ENCODE data around the gene R3HCC1L.

DNA sequence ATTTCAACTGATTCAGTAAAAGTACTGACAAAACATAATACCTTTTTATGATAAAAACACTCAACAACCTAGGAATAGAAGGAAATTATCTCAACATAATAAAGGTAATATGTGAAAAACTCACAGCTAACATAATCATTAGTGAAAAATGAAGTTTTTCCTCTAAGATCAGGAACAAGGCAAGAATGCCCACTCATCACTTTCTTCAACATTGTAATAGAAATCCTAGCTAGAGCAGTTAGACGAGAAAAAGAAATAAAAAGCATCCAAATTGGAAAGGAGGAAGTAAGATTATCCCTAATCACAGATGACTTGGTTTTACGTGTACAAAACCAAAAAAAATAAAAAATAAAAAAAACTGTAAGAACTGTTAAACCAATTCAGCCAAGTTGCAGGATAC, 58.6 kb downstream of the R3HCC1L start:
- no peak for TF ChIP-seq FOXA3 (CRISPR knock-in tag; conservative IDR thresholded peaks at IDR 0.05 in 1 of 2, IDR thresholded peaks at IDR 0.05 in 1 of 2)
- TF ChIP-seq MYC (IDR thresholded peaks at IDR 0.05; ENCODE audit: low read depth, low read length), result no peak
- no peak for TF ChIP-seq MYC (CRISPR knock-in tag; IDR thresholded peaks at IDR 0.05; ENCODE audit: borderline replicate concordance, low read depth)
- TF ChIP-seq, protein P1, sequence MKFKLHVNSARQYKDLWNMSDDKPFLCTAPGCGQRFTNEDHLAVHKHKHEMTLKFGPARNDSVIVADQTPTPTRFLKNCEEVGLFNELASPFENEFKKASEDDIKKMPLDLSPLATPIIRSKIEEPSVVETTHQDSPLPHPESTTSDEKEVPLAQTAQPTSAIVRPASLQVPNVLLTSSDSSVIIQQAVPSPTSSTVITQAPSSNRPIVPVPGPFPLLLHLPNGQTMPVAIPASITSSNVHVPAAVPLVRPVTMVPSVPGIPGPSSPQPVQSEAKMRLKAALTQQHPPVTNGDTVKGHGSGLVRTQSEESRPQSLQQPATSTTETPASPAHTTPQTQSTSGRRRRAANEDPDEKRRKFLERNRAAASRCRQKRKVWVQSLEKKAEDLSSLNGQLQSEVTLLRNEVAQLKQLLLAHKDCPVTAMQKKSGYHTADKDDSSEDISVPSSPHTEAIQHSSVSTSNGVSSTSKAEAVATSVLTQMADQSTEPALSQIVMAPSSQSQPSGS (CRISPR knock-in tag; IDR thresholded peaks at IDR 0.05), result no peak
- TF ChIP-seq, protein P2, sequence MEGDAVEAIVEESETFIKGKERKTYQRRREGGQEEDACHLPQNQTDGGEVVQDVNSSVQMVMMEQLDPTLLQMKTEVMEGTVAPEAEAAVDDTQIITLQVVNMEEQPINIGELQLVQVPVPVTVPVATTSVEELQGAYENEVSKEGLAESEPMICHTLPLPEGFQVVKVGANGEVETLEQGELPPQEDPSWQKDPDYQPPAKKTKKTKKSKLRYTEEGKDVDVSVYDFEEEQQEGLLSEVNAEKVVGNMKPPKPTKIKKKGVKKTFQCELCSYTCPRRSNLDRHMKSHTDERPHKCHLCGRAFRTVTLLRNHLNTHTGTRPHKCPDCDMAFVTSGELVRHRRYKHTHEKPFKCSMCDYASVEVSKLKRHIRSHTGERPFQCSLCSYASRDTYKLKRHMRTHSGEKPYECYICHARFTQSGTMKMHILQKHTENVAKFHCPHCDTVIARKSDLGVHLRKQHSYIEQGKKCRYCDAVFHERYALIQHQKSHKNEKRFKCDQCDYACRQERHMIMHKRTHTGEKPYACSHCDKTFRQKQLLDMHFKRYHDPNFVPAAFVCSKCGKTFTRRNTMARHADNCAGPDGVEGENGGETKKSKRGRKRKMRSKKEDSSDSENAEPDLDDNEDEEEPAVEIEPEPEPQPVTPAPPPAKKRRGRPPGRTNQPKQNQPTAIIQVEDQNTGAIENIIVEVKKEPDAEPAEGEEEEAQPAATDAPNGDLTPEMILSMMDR (IDR thresholded peaks at IDR 0.05 in 2 of 3, conservative IDR thresholded peaks at IDR 0.05 in 1 of 3; ENCODE audit: insufficient read depth in 2 of 3, low read depth in 1 of 3, low read length in 3 of 3), result no peak
- no peak for TF ChIP-seq MIER1 (IDR thresholded peaks at IDR 0.05; ENCODE audit: low read depth)
- TF ChIP-seq JUN (IDR thresholded peaks at IDR 0.05; ENCODE audit: borderline replicate concordance, low read depth, low read length), result no peak
- no peak for TF ChIP-seq JUN (CRISPR knock-in tag; IDR thresholded peaks at IDR 0.05; ENCODE audit: borderline replicate concordance)
- TF ChIP-seq NUFIP1 (IDR thresholded peaks at IDR 0.05; ENCODE audit: partially characterized antibody), result no peak
- TF ChIP-seq, protein P3, sequence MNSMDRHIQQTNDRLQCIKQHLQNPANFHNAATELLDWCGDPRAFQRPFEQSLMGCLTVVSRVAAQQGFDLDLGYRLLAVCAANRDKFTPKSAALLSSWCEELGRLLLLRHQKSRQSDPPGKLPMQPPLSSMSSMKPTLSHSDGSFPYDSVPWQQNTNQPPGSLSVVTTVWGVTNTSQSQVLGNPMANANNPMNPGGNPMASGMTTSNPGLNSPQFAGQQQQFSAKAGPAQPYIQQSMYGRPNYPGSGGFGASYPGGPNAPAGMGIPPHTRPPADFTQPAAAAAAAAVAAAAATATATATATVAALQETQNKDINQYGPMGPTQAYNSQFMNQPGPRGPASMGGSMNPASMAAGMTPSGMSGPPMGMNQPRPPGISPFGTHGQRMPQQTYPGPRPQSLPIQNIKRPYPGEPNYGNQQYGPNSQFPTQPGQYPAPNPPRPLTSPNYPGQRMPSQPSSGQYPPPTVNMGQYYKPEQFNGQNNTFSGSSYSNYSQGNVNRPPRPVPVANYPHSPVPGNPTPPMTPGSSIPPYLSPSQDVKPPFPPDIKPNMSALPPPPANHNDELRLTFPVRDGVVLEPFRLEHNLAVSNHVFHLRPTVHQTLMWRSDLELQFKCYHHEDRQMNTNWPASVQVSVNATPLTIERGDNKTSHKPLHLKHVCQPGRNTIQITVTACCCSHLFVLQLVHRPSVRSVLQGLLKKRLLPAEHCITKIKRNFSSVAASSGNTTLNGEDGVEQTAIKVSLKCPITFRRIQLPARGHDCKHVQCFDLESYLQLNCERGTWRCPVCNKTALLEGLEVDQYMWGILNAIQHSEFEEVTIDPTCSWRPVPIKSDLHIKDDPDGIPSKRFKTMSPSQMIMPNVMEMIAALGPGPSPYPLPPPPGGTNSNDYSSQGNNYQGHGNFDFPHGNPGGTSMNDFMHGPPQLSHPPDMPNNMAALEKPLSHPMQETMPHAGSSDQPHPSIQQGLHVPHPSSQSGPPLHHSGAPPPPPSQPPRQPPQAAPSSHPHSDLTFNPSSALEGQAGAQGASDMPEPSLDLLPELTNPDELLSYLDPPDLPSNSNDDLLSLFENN (IDR thresholded peaks at IDR 0.05; ENCODE audit: low read depth in 2 of 2, low read length in 2 of 2), result no peak
- TF ChIP-seq ZFP36 (IDR thresholded peaks at IDR 0.05; ENCODE audit: low read depth, low read length, partially characterized antibody), result no peak
- TF ChIP-seq, protein P4, sequence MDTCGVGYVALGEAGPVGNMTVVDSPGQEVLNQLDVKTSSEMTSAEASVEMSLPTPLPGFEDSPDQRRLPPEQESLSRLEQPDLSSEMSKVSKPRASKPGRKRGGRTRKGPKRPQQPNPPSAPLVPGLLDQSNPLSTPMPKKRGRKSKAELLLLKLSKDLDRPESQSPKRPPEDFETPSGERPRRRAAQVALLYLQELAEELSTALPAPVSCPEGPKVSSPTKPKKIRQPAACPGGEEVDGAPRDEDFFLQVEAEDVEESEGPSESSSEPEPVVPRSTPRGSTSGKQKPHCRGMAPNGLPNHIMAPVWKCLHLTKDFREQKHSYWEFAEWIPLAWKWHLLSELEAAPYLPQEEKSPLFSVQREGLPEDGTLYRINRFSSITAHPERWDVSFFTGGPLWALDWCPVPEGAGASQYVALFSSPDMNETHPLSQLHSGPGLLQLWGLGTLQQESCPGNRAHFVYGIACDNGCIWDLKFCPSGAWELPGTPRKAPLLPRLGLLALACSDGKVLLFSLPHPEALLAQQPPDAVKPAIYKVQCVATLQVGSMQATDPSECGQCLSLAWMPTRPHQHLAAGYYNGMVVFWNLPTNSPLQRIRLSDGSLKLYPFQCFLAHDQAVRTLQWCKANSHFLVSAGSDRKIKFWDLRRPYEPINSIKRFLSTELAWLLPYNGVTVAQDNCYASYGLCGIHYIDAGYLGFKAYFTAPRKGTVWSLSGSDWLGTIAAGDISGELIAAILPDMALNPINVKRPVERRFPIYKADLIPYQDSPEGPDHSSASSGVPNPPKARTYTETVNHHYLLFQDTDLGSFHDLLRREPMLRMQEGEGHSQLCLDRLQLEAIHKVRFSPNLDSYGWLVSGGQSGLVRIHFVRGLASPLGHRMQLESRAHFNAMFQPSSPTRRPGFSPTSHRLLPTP (IDR thresholded peaks at IDR 0.05; ENCODE audit: borderline replicate concordance, extremely low read depth, insufficient read length), result no peak
- no peak for TF ChIP-seq ZNF3 (CRISPR knock-in tag; IDR thresholded peaks at IDR 0.05)
- TF ChIP-seq JUND (IDR thresholded peaks at IDR 0.05; ENCODE audit: borderline replicate concordance, low read depth, low read length), result no peak
- no peak for TF ChIP-seq JUND (tag; IDR thresholded peaks at IDR 0.05; ENCODE audit: borderline replicate concordance, low read depth, low read length)
